ENCODE results near the gene FRAS1. TPM values are rescaled to one million over a fixed set of nuclear protein-coding genes. Genes with fewer than 3 reads are reported as not detected.

The FRAS1 gene
- total RNA-seq, 1 donor from 2014 or later = 8.8 TPM

DNA sequence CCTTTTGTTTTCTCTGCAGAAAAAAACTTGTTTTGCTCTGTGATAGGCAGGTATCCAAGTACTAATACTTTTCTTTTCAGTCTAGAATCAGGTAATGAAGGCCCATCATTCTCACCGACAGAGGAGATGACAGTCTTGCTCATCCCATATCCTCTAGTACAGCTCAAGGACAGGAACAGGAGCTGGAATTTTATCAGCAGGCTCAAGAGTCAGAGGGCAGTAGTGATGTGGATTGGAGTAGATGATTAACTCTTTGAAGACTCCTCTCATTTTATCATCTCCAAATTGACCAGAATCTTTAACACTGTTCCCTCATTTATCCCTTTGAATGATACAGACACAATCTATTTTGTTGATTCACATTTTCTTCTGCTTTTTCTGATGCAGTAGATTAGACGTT is 162.7 kb downstream of the FRAS1 start:
- intact Hi-C loops (cut with DNase I) = no loop called here
- Histone ChIP-seq H3K27ac (no peak overlapping the region), H3K4me3 (no peak overlapping the region), H3K27me3 (no peaks in the 10 kb centered on the region), H3K4me1 (no peaks in the 10 kb centered on the region), H3K36me3 (no peaks in the 10 kb centered on the region), H3K9me3 (no peaks in the 10 kb centered on the region)
- no peak for DNase-seq (ENCODE audit: extremely low spot score in 2 of 2)
- no peak for TF ChIP-seq POLR2A (IDR thresholded peaks at IDR 0.05)
- TF ChIP-seq, protein P1, sequence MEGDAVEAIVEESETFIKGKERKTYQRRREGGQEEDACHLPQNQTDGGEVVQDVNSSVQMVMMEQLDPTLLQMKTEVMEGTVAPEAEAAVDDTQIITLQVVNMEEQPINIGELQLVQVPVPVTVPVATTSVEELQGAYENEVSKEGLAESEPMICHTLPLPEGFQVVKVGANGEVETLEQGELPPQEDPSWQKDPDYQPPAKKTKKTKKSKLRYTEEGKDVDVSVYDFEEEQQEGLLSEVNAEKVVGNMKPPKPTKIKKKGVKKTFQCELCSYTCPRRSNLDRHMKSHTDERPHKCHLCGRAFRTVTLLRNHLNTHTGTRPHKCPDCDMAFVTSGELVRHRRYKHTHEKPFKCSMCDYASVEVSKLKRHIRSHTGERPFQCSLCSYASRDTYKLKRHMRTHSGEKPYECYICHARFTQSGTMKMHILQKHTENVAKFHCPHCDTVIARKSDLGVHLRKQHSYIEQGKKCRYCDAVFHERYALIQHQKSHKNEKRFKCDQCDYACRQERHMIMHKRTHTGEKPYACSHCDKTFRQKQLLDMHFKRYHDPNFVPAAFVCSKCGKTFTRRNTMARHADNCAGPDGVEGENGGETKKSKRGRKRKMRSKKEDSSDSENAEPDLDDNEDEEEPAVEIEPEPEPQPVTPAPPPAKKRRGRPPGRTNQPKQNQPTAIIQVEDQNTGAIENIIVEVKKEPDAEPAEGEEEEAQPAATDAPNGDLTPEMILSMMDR (IDR thresholded peaks at IDR 0.05) = no peak
- TF ChIP-seq POLR2AphosphoS5 (IDR thresholded peaks at IDR 0.05; ENCODE audit: insufficient read depth in 1 of 2, low read depth in 1 of 2) = no peak

DNA sequence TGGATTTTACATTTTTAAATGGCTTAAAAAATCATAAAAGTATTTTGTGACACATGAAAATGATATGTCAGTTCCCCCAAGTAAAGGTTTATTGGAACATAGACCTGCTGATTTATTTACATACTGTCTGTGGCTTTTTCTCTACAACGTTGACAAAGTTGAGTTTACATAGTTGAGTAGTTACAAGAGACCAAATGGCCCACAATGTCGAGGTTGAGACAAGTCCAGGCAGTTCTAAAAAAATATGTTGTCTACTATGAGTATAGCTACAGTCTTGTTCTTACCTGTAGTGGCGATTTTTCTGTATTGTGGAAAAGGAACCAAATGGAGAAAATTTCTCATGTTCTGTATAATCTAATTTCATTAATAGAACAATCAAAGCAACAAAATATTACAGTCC is 163.2 kb downstream of the FRAS1 start:
- Histone ChIP-seq H3K36me3 (no peaks in the 10 kb centered on the region), H3K27me3 (no peaks in the 10 kb centered on the region), H3K4me1 (no peaks in the 10 kb centered on the region), H3K4me3 (no peak overlapping the region), H3K9me3 (no peaks in the 10 kb centered on the region), H3K27ac (no peak overlapping the region)
- intact Hi-C loops (cut with DNase I) = no loop called here
- TF ChIP-seq, protein P1 (IDR thresholded peaks at IDR 0.05) = no peak
- TF ChIP-seq POLR2A (IDR thresholded peaks at IDR 0.05) (no peak), POLR2AphosphoS5 (IDR thresholded peaks at IDR 0.05; ENCODE audit: insufficient read depth in 1 of 2, low read depth in 1 of 2) (no peak)
- no peak for DNase-seq (ENCODE audit: extremely low spot score in 2 of 2)

DNA sequence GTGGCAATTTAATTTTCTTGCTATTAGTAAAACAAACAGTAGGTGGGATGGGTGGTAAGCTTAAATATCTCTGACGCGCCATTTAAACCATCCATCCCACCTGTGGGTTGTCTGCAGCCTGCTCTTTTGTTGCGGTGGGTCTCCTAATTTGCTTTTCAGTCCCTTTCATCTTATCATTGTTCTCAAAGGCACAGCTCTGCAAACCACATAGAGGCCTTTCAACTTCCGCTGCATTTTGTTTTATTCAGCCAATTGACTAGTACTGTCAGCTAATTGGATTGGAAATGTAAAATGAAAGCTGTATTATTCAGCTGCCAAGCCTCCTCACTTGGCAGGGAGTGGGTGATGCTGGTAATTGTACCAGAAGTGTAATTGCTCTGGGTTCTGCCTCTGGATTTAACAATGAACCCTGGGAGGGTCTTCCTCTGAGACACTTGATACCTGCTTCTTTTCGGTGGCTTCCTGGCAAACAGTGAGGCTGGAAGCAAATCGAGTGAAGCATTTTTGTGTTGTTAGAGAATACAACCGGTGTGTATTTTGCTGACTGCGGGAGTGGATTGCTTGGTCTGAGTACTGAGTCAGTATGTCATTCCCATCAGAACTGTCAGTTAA is 165.6 kb downstream of the FRAS1 start:
- Histone ChIP-seq H3K27ac (no peak overlapping the region), H3K4me3 (no peak overlapping the region), H3K36me3 (no peaks in the 10 kb centered on the region), H3K9me3 (no peaks in the 10 kb centered on the region), H3K4me1 (no peaks in the 10 kb centered on the region), H3K27me3 (no peaks in the 10 kb centered on the region)
- TF ChIP-seq, protein P1 (IDR thresholded peaks at IDR 0.05) = no peak
- no peak for TF ChIP-seq POLR2AphosphoS5 (IDR thresholded peaks at IDR 0.05; ENCODE audit: insufficient read depth in 1 of 2, low read depth in 1 of 2)
- no peak for TF ChIP-seq POLR2A (IDR thresholded peaks at IDR 0.05)
- intact Hi-C loops (cut with DNase I) = no loop called here
- DNase-seq (ENCODE audit: extremely low spot score in 2 of 2) = no peak

DNA sequence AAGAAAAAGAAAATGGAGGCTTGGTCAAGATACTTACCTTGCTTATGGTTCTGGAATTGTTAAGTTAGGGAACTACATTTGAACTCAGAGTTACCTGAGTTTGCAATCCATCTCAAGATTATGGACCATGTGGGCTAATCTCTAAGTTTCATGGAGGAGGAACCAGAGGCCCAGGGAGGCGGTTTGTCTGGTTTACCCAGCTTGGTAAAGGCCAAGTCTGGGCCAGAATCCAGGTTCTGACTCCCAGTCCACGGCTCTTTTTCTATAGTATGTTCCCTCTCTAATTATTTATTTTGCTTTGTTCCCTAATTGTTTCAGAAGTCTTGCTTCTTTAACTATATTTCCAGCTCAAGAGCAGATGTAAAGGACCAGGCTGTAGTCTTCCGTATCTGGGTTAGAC is 168.1 kb downstream of the FRAS1 start:
- Histone ChIP-seq H3K36me3 (no peaks in the 10 kb centered on the region), H3K9me3 (no peaks in the 10 kb centered on the region), H3K27me3 (no peaks in the 10 kb centered on the region), H3K4me3 (no peak overlapping the region), H3K27ac (no peak overlapping the region), H3K4me1 (no peaks in the 10 kb centered on the region)
- intact Hi-C loops (cut with DNase I) = no loop called here
- no peak for DNase-seq (ENCODE audit: extremely low spot score in 2 of 2)
- TF ChIP-seq, protein P1 (IDR thresholded peaks at IDR 0.05) = no peak
- no peak for TF ChIP-seq POLR2AphosphoS5 (IDR thresholded peaks at IDR 0.05; ENCODE audit: insufficient read depth in 1 of 2, low read depth in 1 of 2)
- no peak for TF ChIP-seq POLR2A (IDR thresholded peaks at IDR 0.05)

DNA sequence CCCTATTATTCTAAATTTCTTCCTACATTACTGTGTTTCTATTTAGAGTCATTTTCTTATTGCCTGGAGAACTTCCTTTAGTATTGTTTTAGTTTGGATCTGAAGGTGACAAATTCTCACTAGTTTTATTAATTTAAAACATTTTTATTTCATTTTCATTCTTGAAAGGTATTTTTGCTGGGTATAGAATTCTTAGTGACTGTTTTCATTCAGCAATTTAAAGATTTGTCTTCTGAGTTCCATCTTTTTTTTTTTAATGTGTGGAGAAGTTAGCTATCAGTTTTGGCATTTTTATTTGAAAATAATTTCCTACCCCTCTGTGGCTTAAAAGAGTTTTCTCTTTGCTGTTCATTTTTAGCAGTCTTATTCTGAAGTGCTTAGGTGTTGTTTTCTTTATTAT is 169.2 kb downstream of the FRAS1 start:
- intact Hi-C loops (cut with DNase I) = no loop called here
- TF ChIP-seq POLR2A (IDR thresholded peaks at IDR 0.05) = no peak
- no peaks in the 10 kb centered on the region for H3K36me3 ChIP-seq

More for the DNA sequence above, 169.2 kb downstream of the FRAS1 start:
- no peak overlapping the region for H3K4me3 ChIP-seq
- no peaks in the 10 kb centered on the region for H3K4me1 ChIP-seq
- H3K9me3 ChIP-seq = no peaks in the 10 kb centered on the region
- no peaks in the 10 kb centered on the region for H3K27me3 ChIP-seq
- DNase-seq (ENCODE audit: extremely low spot score in 2 of 2) = no peak
- no peak overlapping the region for H3K27ac ChIP-seq

Data from vagina (tissue), 2 donors.